Stimulated activated naive CD8-positive, alpha-beta T cell treated with anti-CD3 and anti-CD28 coated beads, Interleukin-15, Interleukin-2, amounts not matched to agents 100 ng/mL and 50 ng/mL, for 24 hours (primary cell): ENCODE results near the gene GSDME.

Experiments used
- H3K27ac Mint-ChIP-seq: one replicate; pipeline ENCODE4 v1.8.0; 2021; ENCODE audit warnings: mild to moderate bottlenecking, mixed read lengths
- H3K27me3 Mint-ChIP-seq: one replicate; pipeline ENCODE4 v1.8.0; 2021; ENCODE audit warnings: mixed read lengths
- H3K36me3 Mint-ChIP-seq: one replicate; pipeline ENCODE4 v1.8.0; 2021; ENCODE audit warnings: low read depth, mixed read lengths
- H3K4me1 Mint-ChIP-seq: one replicate; pipeline ENCODE4 v1.8.0; 2021; ENCODE audit warnings: low read depth, mixed read lengths
- H3K4me3 Mint-ChIP-seq: one replicate; pipeline ENCODE4 v1.8.0; 2021; ENCODE audit warnings: mild to moderate bottlenecking, mixed read lengths
- H3K9me3 Mint-ChIP-seq: one replicate; pipeline ENCODE4 v1.8.0; 2021; ENCODE audit warnings: mixed read lengths

The GSDME gene

DNA sequence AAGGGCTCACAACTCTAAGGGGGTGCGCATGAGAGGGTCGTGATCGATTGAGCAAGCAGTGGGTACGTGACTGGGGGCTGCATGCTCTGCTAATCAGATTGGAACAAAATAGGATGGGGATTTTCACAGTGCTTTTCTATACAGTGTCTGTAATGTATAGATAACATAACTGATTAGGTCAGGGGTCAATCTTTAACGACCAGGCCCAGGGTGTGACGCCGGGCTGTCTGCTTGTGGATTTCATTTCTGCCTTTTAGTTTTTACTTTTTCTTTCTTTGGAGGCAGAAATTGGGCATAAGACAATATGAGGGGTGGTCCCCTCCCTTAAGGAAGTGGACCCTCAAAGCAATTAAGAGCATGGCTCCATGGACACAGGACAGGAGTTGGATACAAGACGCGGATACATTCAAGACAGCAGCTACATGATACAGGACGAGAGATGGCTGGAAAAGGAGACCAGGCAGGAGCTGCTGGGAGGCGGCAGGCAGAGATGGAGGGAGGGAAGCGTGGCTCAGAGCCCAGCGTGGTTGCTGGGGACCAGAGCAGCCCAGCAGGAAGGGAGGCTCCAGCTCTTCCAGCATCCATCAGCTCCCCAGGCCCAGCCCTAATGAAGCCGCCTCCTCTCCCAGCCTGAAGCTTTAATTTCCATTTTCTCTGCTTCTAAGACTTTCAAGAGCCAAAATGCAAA lies 31.6 kb downstream of the GSDME start:
- no peak overlapping the region for H3K27ac Mint-ChIP-seq
- peaks cover 27% of the 10 kb centered on the region for H3K27me3 Mint-ChIP-seq
- H3K36me3 Mint-ChIP-seq = no peaks in the 10 kb centered on the region
- H3K4me1 Mint-ChIP-seq = peaks cover 35% of the 10 kb centered on the region
- H3K9me3 Mint-ChIP-seq = no peaks in the 10 kb centered on the region
- no peak overlapping the region for H3K4me3 Mint-ChIP-seq

DNA sequence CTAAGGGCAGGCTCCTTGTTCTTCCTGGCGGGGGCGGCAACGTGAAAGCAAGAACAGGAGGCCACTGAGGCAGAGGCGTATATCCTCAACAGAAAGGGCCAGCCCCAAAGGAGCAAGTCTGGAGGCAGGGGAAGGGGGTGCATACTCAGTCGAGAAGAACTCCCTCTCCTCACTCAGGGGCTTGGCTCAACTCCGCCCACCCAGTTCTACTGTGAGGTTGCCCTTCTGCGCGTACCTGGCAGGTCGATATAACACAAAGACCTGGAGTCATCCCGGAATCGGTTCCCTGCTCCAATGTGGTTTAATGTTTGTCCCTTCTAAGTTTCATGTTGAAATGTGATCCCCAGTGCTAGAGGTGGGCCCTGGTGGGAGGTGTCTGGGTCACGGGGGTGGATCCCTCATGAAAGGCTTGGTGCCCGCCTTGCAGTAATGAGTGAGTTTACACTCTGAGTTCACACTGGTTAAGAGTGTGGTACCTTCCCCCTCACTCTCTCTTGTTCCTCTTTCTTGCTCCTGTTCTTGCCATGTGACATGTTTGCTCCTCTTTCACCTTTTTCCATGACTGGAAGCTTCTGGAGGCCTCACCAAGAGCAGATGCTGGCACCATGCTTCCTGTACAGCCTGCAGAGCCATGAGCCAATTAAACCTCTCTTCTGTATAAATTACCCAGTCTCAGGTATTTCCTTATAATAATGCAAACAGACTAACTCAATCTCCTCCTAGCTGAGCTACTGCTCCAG lies 32.6 kb downstream of the GSDME start:
- Mint-ChIP-seq H3K27ac (no peak overlapping the region), H3K9me3 (no peaks in the 10 kb centered on the region), H3K4me3 (no peak overlapping the region), H3K4me1 (peaks cover 36% of the 10 kb centered on the region), H3K27me3 (peaks cover 23% of the 10 kb centered on the region), H3K36me3 (no peaks in the 10 kb centered on the region)

DNA sequence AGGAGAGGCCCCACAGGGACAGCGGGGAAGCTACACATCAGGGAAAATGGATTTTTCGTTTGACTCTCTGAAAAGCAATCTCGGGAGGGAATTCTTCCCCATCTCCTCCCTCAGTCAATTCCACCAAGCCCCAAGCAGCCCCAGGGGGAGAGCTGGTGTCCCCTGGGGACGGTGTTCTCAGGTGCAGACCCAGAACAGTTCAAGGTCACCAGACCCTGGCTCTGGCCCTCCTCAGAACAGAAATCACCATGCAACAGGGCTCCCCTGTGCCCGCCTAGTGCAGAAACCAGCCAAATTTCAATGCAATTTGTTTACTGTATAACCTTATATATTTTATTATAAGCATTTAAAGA lies 34.1 kb downstream of the GSDME start:
- H3K4me3 Mint-ChIP-seq = no peak overlapping the region
- peaks cover 27% of the 10 kb centered on the region for H3K4me1 Mint-ChIP-seq
- no peaks in the 10 kb centered on the region for H3K36me3 Mint-ChIP-seq
- peaks cover 11% of the 10 kb centered on the region for H3K27me3 Mint-ChIP-seq
- H3K27ac Mint-ChIP-seq = no peak overlapping the region
- H3K9me3 Mint-ChIP-seq = no peaks in the 10 kb centered on the region

DNA sequence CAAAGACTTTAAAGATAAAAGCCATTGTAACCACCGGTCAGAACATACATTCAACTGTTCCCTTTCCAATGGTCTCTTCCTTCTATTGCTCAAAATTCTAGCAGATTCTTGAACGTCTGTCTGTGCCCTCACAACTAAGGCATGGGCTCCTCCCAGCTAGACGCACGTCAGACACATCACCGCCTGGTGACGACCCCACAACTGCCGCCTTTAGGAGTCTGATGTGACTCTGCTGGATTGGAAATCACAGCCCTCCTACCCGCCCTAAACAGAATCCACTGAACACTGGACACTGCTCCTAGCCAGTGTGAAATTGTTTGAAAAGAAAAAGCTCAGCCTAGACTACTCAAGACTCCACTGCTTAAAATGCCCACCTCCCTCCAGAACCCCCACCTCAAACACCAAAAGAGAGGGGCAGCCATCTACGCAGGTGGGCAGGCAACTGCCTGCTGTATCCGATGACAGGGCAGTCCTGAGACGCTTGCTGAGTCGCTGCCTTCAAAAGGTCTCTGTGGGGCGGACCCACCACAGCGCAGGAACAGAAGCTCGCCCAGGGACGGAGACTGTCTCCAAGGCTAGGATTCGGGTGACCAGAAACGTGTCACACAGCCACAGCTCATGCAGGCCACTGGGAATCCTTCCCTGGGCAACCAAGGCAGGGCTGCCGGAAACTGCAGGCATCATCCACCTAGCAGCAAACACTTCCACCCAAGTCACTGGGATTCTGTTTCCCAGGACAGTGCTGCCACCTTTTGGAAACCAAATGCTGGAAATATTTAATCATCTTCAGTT lies 34.7 kb downstream of the GSDME start:
- Mint-ChIP-seq H3K4me3 (no peak overlapping the region), H3K36me3 (no peaks in the 10 kb centered on the region), H3K27me3 (peaks cover 9% of the 10 kb centered on the region), H3K27ac (no peak overlapping the region), H3K4me1 (peaks cover 23% of the 10 kb centered on the region), H3K9me3 (no peaks in the 10 kb centered on the region)

DNA sequence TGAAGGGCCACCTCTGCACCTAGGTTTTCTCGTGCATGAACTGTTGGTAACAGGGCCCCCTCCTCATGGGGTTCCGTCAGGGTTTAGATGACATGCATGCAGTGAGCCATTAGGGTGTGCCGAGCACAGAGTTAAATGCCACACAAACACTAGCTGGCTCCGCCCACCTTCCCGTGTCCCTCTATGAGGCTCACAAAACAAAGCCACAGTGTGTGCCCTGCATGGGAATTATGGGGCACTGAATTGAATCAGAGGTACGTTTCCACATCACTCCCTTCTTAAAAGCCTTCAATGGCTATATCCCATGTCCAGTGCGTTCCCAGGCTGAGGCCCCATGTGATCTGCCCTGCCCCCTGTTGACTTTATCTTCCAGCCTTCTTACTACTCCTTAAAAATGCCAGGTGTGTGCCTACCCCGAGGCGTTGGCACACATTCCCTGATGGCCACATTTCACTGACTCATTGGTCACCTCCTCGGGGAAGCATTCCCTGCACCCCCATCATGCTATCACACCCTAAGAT lies 35.7 kb downstream of the GSDME start:
- Mint-ChIP-seq H3K9me3 (no peaks in the 10 kb centered on the region), H3K27ac (no peak overlapping the region), H3K27me3 (peaks cover 1% of the 10 kb centered on the region), H3K36me3 (no peaks in the 10 kb centered on the region), H3K4me3 (no peak overlapping the region), H3K4me1 (peaks cover 14% of the 10 kb centered on the region)

DNA sequence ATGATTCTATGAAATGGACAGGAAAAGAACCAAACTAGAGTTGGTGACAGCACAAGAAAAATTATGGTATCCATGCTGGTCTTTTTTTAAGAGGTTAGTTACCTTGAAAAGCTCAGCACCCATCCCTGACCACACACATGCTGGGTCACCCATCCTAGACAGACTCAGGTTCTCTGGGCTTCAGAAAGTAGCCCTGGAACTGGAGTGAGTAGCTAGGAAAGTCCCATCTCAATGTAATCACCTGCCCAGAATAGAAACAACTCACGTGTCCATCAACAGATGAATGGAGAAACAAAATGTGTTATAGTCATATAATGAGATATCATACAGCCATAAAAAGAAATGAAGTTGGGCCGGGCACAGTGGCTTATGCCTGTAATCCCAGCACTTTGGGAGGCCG lies 37.0 kb downstream of the GSDME start:
- Mint-ChIP-seq H3K9me3 (no peaks in the 10 kb centered on the region), H3K27me3 (peaks cover 11% of the 10 kb centered on the region), H3K4me1 (peaks cover 25% of the 10 kb centered on the region), H3K27ac (no peak overlapping the region), H3K4me3 (no peak overlapping the region), H3K36me3 (no peaks in the 10 kb centered on the region)

DNA sequence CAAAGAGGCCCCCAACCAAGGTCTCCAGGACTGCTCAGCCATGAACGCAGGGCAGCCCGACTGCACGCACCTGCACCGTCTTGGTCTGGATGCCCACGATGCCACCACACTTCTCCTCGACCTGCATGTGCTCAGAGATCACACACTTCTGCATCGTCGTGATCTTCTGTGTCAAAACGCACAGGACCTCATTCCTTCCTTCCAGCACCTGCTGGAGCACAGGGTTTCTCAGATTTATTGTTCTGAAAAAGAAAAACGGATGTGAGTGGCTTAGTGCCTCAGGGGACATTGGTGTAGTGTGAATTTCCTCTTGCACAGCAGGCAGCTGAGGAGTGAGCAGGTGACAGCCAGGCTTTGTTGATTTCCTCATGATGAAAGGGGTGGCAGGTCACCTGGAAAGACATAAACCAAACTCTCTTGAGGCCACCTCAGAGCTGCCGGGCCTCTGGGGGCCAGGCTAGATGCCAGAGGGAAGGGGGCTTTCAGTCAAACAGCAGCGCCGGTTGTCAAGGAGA lies 38.2 kb downstream of the GSDME start:
- Mint-ChIP-seq H3K27ac (no peak overlapping the region), H3K36me3 (no peaks in the 10 kb centered on the region), H3K27me3 (peaks cover 11% of the 10 kb centered on the region), H3K9me3 (no peaks in the 10 kb centered on the region), H3K4me1 (peaks cover 22% of the 10 kb centered on the region), H3K4me3 (no peak overlapping the region)

DNA sequence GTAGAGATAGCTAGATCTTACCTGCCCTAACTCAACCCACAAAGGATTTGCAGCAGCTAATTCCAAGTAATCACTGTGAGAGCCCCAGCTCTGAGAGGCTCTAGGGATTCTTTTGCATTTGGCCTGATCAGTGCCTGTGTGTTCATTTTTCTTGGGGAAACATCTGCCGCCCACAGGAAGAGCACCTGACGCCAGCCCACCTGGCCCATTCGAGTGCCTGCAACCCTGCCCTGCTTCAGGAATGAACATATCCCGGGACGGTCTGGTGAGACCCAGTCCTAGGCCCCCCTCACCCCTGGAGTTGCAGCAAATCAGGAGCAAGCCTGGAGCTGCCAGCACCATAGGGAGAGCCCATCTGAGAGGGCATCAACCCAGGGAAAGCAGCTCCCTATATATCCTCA lies 38.8 kb downstream of the GSDME start:
- Mint-ChIP-seq H3K36me3 (peaks cover under 1% of the 10 kb centered on the region), H3K27ac (no peak overlapping the region), H3K4me1 (peaks cover 22% of the 10 kb centered on the region), H3K4me3 (no peak overlapping the region), H3K27me3 (peaks cover 13% of the 10 kb centered on the region), H3K9me3 (no peaks in the 10 kb centered on the region)

DNA sequence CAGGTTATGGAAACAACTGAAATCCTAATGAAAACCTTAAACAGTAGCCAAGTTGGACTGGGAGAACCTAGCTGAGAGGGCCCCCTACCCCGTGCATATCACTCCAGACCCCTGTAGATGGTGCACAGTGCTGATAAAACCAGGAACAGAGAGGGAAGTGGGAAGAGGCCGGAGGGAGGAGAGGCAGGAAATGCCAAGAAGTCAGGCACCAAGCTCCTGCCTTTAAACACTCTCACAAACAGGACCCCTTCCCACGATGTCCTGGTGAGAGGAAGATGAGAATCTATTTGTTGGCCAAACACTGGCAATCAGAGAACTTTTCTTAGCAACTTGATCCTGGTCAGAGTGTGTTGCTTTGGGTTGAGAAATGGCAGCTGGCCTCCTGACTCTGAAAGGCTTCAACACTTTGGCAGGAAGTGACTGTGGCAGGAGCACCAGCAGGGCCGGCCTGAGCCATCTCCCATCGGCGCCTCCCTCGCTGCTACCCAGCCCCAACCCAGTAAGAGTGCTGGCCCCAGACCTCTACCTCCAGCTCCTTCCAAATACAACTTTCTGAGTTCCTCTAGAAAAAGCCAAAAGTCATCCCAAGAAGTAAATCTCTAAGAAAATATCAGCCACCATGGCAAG lies 39.5 kb downstream of the GSDME start:
- H3K36me3 Mint-ChIP-seq = peaks cover 3% of the 10 kb centered on the region

DNA sequence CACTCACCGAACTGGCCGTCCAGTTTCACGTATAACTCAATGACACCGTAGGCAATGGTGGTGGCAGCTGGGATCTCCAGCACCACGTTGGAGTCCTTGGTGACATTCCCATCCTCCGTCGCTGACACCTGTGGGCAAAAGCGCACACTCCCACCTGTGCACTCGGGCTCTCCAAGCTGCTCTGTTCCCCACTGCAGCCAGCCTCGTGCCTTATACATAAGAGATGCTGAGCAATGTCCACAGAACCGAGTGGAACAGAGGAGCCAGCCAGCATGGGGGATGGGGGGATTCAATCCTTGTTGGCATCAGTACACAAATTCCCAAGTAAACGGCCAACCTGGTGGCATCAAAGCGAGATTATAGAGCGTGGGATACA lies 40.0 kb downstream of the GSDME start:
- Mint-ChIP-seq H3K27ac (no peak overlapping the region), H3K27me3 (peaks cover 16% of the 10 kb centered on the region), H3K9me3 (no peaks in the 10 kb centered on the region), H3K4me1 (peaks cover 22% of the 10 kb centered on the region), H3K36me3 (peaks cover 3% of the 10 kb centered on the region), H3K4me3 (no peak overlapping the region)

More for the DNA sequence above, 39.5 kb downstream of the GSDME start:
- Mint-ChIP-seq H3K27me3 (peaks cover 16% of the 10 kb centered on the region), H3K27ac (no peak overlapping the region), H3K9me3 (no peaks in the 10 kb centered on the region), H3K4me3 (no peak overlapping the region), H3K4me1 (peaks cover 22% of the 10 kb centered on the region)

DNA sequence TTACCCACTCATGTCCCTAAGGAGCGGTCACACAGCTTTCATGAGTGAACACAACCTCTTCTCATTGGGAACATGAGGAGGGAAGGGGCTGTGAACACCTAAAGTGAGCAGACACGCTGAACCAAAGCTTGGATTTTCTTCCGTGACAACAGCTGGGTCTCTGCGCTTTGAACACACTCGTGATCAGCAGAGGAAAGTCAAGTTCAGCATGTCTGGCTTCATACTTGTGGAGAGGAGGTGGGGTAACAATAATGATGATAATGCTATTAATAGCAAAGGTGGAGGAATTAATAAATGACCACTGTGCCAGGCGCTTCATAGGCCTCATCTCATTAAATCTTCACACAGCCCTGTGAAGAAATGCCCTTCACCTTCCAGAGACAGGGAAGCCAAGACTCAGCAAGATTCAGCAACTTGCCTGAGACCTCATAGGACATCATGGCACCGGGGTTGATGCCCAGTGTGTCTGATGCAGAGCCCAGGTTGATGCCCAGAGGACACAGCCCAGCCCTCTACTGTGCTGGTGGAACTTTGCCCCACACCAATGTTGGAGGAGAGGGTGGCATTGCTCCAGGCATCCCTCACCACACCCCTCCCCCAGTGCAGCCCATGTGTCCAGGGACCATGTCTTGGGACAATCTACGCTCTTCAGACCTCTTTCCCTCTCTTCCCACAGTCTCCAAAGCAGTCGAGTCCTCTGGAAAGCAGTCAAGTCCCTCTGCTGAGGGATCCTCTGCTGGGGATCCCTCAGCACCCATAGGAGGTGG lies 40.6 kb downstream of the GSDME start:
- H3K27me3 Mint-ChIP-seq = peaks cover 16% of the 10 kb centered on the region
- peaks cover 3% of the 10 kb centered on the region for H3K36me3 Mint-ChIP-seq
- no peak overlapping the region for H3K27ac Mint-ChIP-seq
- H3K4me3 Mint-ChIP-seq = no peak overlapping the region
- H3K4me1 Mint-ChIP-seq = peaks cover 22% of the 10 kb centered on the region
- no peaks in the 10 kb centered on the region for H3K9me3 Mint-ChIP-seq

DNA sequence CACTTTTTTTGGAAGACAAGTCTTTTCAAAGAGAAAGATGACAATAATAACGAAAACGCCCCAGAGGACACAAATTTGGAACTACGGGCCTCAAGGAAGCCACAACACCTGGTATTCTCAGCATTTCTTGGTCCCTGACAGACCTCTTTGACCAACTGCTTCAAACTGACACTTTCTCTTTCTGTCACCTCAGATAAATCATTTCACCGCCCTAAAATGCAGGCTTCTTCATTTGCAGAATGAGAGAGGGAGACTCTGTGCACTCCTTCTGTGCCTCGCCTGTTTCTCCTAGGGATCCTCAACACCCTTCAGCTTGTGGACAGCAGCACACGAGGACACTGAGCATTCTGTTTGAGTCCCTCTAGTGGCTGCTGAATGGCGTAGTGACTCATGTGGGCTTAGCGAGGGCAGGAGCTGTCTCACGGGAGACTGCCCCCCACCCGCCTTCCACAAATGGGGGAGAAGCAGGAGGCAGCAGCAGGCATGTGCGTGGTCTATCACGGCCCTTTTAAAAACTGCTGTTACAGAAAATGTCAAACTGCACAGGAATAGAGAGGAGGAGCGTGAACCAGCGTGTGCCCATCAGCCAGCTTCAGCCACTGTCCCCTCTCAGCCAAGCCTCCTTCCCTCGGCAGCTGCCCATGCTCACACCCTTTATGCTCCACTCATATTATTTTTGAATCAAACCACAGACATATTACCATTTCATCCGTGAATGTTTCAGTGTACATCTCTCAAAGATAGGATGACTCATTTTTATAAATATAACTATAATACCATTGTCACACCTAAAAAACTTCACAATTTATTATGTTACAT lies 41.4 kb downstream of the GSDME start:
- Mint-ChIP-seq H3K27ac (no peak overlapping the region), H3K4me1 (peaks cover 22% of the 10 kb centered on the region), H3K36me3 (peaks cover 3% of the 10 kb centered on the region), H3K9me3 (no peaks in the 10 kb centered on the region), H3K4me3 (no peak overlapping the region), H3K27me3 (peaks cover 16% of the 10 kb centered on the region)

DNA sequence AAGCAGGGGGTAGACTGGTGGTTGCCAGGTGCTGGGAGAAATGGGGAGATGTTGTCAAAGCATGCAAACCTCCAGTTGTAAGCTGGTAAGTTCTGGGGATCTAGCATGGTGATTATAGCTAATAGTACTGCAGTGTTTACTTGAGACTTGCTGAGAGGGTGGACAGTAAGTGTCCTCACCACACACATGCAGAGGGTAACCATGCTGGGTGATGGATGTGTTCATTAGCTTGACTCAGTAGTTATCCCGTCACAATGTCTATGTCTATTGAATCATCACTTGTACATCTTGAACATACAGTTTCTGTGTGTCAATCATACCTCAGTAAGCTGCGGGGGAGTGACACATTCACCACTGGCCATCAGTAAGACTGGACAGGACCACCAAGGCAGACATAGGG lies 42.1 kb downstream of the GSDME start:
- Mint-ChIP-seq H3K36me3 (peaks cover 3% of the 10 kb centered on the region), H3K27me3 (peaks cover 16% of the 10 kb centered on the region), H3K4me1 (peaks cover 21% of the 10 kb centered on the region), H3K9me3 (no peaks in the 10 kb centered on the region), H3K27ac (no peak overlapping the region), H3K4me3 (no peak overlapping the region)
